CD14-positive monocyte (primary cell): ENCODE measurements around the gene CD200R1. TPM values are rescaled to one million over a fixed set of nuclear protein-coding genes. Genes with fewer than 3 reads are reported as not detected.

Experiments
- DNase-seq, 3 donors: peaks; one replicate each; pipeline ENCODE4 v3.0.0-alpha.2; 2011 to 2022
- H2AFZ ChIP-seq: 2 replicates; pipeline ENCODE4 v1.6.0; 2012; ENCODE audit warnings: mild to moderate bottlenecking, low read depth, low read length, inconsistent platforms; ENCODE audit not compliant: insufficient read depth, poor library complexity, severe bottlenecking
- H3K27ac ChIP-seq, 2 donors: 1 replicate in 1 of 2; 2 replicates in 1 of 2; pipeline ENCODE4 v1.5.1; 2012 to 2013; ENCODE audit warnings: low read length in 2 of 2, control low read depth in 1 of 2, inconsistent platforms in 1 of 2, low read depth in 1 of 2, mild to moderate bottlenecking in 1 of 2
- H3K27me3 ChIP-seq, 2 donors: one replicate each; pipeline versions ENCODE4 v1.6.0 to v1.6.1; 2011 to 2013; ENCODE audit warnings: low read length in 2 of 2; ENCODE audit not compliant: control insufficient read depth in 2 of 2, insufficient read depth in 2 of 2
- H3K36me3 ChIP-seq, 2 donors: replicated peaks in 1 of 2; 1 replicate in 1 of 2; 2 replicates in 1 of 2; pipeline versions ENCODE4 v1.5.1 to v1.6.1; 2012 to 2013; ENCODE audit warnings: low read length in 2 of 2, control low read depth in 1 of 2, inconsistent platforms in 1 of 2, mild to moderate bottlenecking in 1 of 2; ENCODE audit not compliant: insufficient read depth in 2 of 2, control insufficient read depth in 1 of 2
- H3K4me1 ChIP-seq, 2 donors: 1 replicate in 1 of 2; 2 replicates in 1 of 2; pipeline versions ENCODE4 v1.5.1 to v1.6.1; 2012 to 2013; ENCODE audit warnings: low read length in 2 of 2, control low read depth in 1 of 2, inconsistent platforms in 1 of 2, mild to moderate bottlenecking in 1 of 2, moderate library complexity in 1 of 2; ENCODE audit not compliant: insufficient read depth in 2 of 2, control insufficient read depth in 1 of 2
- H3K4me2 ChIP-seq: replicated peaks from 2 replicates; pipeline ENCODE3; 2012; ENCODE audit warnings: low read length, moderate library complexity, mild to moderate bottlenecking; ENCODE audit not compliant: poor library complexity, severe bottlenecking; ENCODE audit errors: extremely low read depth
- H3K4me3 ChIP-seq, 3 experiments: fragments of 200-600 bp in 1 of 3; sonication (generic) in 1 of 3; replicated peaks in 1 of 3; 1 replicate in 2 of 3; 2 replicates in 1 of 3; pipeline ENCODE4 v1.5.1; 2011 to 2013; ENCODE audit warnings: low read length in 3 of 3, mild to moderate bottlenecking in 3 of 3, control low read depth in 2 of 3, low read depth in 2 of 3, inconsistent platforms in 1 of 3, moderate library complexity in 1 of 3
- H3K79me2 ChIP-seq: 2 replicates; pipeline ENCODE4 v1.6.0; 2012; ENCODE audit warnings: mild to moderate bottlenecking, control low read depth, inconsistent platforms, low read length, moderate library complexity; ENCODE audit not compliant: insufficient read depth
- H3K9ac ChIP-seq: 2 replicates; pipeline ENCODE4 v1.6.0; 2017; ENCODE audit warnings: low read length, mild to moderate bottlenecking; ENCODE audit not compliant: insufficient read depth, poor library complexity, severe bottlenecking
- H3K9me3 ChIP-seq, 2 donors: replicated peaks in 1 of 2; 1 replicate in 1 of 2; 2 replicates in 1 of 2; pipeline versions ENCODE4 v1.5.1 to v1.6.1; 2012 to 2013; ENCODE audit warnings: low read length in 2 of 2, control low read depth in 1 of 2; ENCODE audit not compliant: control insufficient read depth in 1 of 2, insufficient read depth in 1 of 2
- H4K20me1 ChIP-seq: 2 replicates; pipeline ENCODE4 v1.6.0; 2012; ENCODE audit warnings: mild to moderate bottlenecking, low read length, control low read depth, moderate library complexity; ENCODE audit not compliant: insufficient read depth
- H3K27ac Mint-ChIP-seq, 7 donors: one replicate each; pipeline ENCODE4 v1.8.0; 2020; ENCODE audit warnings: mild to moderate bottlenecking in 7 of 7, mixed read lengths in 7 of 7, moderate library complexity in 6 of 7, inconsistent platforms in 2 of 7
- H3K27me3 Mint-ChIP-seq, 3 donors: one replicate each; pipeline ENCODE4 v1.8.0; 2021 to 2022; ENCODE audit warnings: low read depth in 3 of 3, mild to moderate bottlenecking in 3 of 3, mixed read lengths in 3 of 3, moderate library complexity in 3 of 3, inconsistent platforms in 1 of 3
- H3K36me3 Mint-ChIP-seq, 2 donors: one replicate each; pipeline ENCODE4 v1.8.0; 2020; ENCODE audit warnings: mixed read lengths in 2 of 2, inconsistent platforms in 1 of 2, mild to moderate bottlenecking in 1 of 2
- H3K4me1 Mint-ChIP-seq: one replicate; pipeline ENCODE4 v1.8.0; 2020; ENCODE audit warnings: mild to moderate bottlenecking, mixed read lengths
- H3K4me3 Mint-ChIP-seq, 2 donors: one replicate each; pipeline ENCODE4 v1.8.0; 2020; ENCODE audit warnings: mild to moderate bottlenecking in 2 of 2, mixed read lengths in 2 of 2, moderate library complexity in 1 of 2
- H3K9me3 Mint-ChIP-seq, 7 donors: one replicate each; pipeline ENCODE4 v1.8.0; 2020 to 2022; ENCODE audit warnings: mixed read lengths in 7 of 7, mild to moderate bottlenecking in 6 of 7, moderate library complexity in 6 of 7, inconsistent platforms in 2 of 7
- WGBS: methylation state at CpG from one replicate; pipeline ENCODE4 v1.1.5; 2013; ENCODE audit warnings: missing lambda C conversion rate; ENCODE audit not compliant: insufficient coverage; 5-methylcytosine and 5-hydroxymethylcytosine counted together
- intact Hi-C, 2 donors: fragments of 100-400 bp; cut with micrococcal nuclease; formaldehyde crosslinking; loops; one replicate each; pipeline versions ENCODE4 v1.15.0 to v1.15.1; 2023
- polyA plus RNA-seq, 3 donors: library from polyadenylated mRNA; depleted of rRNA in 1 of 3; unstranded in 2 of 3; stranded (reverse) in 1 of 3; fragments of 300-500 nt in 2 of 3; fragments of >200 nt in 1 of 3; fragmentation: Illumina TruSeq in 2 of 3; gene quantifications; 1 replicate in 2 of 3; 2 replicates in 1 of 3; pipeline ENCODE4 v1.2.3, GENCODE V29; 2012 to 2021
- TF ChIP-seq, protein P1 (sequence below): fragments of 200-600 bp; IDR thresholded peaks from one replicate; pipeline ENCODE4 v1.8.0; 2022; ENCODE audit warnings: antibody characterized with exemption, mild to moderate bottlenecking

Gene CD200R1
- polyA plus RNA-seq, 3 donors = 1.5 to 9.0 (median 1.6) TPM

DNA sequence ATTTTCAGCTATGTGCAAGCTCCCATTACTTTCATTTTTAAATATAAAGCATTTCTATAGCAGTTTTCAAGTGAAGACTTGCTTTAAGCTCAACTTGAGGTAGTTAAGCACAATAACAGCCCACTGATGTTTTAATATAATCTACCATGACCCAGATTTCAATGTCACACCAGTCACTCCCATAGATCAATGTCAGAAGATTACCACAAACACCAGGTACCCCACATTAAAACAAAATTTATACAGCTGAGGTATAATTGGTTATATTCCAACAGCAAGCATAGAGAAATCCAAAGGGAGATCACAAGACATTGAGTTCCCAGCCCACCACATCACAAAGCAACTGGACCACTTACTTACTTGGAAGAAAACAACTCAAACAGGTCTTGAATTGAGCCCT, 38.7 kb upstream of the CD200R1 start:
- Histone ChIP-seq H3K4me1 (peaks cover 8 to 10% of the 10 kb centered on the region in 2 donors), H4K20me1 (peaks cover 7% of the 10 kb centered on the region), H3K4me3 (no peak overlapping the region), H3K27ac (no peak overlapping the region), H3K4me2 (no peak overlapping the region), H3K9me3 (no peaks in the 10 kb centered on the region), H3K36me3 (peaks cover 74 to 89% of the 10 kb centered on the region in 2 donors), H3K27me3 (no peaks in the 10 kb centered on the region), H3K9ac (no peak overlapping the region), H2AFZ (no peak overlapping the region), H3K79me2 (peaks cover 41% of the 10 kb centered on the region)
- TF ChIP-seq, protein P1, sequence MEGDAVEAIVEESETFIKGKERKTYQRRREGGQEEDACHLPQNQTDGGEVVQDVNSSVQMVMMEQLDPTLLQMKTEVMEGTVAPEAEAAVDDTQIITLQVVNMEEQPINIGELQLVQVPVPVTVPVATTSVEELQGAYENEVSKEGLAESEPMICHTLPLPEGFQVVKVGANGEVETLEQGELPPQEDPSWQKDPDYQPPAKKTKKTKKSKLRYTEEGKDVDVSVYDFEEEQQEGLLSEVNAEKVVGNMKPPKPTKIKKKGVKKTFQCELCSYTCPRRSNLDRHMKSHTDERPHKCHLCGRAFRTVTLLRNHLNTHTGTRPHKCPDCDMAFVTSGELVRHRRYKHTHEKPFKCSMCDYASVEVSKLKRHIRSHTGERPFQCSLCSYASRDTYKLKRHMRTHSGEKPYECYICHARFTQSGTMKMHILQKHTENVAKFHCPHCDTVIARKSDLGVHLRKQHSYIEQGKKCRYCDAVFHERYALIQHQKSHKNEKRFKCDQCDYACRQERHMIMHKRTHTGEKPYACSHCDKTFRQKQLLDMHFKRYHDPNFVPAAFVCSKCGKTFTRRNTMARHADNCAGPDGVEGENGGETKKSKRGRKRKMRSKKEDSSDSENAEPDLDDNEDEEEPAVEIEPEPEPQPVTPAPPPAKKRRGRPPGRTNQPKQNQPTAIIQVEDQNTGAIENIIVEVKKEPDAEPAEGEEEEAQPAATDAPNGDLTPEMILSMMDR = no peak
- peaks cover 68 to 79% of the 10 kb centered on the region in 2 donors for H3K36me3 Mint-ChIP-seq
- intact Hi-C loops = no loop called here
- peak overlapping the region in 1 of 7 donors; percentile 1 for H3K27ac Mint-ChIP-seq
- H3K4me3 Mint-ChIP-seq = no peak overlapping the region
- DNase-seq = no peak
- no peaks in the 10 kb centered on the region for H3K27me3 Mint-ChIP-seq
- no peaks in the 10 kb centered on the region for H3K9me3 Mint-ChIP-seq
- peaks cover 17% of the 10 kb centered on the region for H3K4me1 Mint-ChIP-seq

DNA sequence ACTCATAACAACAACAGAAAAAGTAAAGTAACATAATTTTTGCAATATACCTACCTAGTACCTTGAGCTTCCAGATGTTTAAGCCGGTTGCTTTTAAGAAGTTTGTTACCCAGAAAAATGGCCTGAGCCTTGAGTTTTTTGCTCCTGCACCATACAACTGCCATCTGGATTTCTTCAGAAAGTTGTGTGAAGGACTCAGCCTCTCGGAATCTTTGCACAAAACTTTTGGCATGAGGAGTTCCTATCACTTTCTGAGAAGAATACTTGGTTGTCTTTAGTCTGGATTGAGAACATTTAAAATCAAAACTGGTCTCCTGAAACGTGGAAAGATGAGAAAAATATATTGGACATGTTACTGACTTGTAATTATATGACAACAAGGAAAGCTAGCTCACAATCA, 33.2 kb upstream of the CD200R1 start:
- no peak overlapping the region for H3K4me3 Mint-ChIP-seq
- no peak overlapping the region for H3K9ac ChIP-seq
- no peak overlapping the region for H2AFZ ChIP-seq
- H3K4me1 ChIP-seq = no peaks in the 10 kb centered on the region
- H3K36me3 Mint-ChIP-seq = peaks cover 88 to 94% of the 10 kb centered on the region in 2 donors
- H3K4me2 ChIP-seq = no peak overlapping the region
- H3K27ac ChIP-seq = no peak overlapping the region
- H3K4me3 ChIP-seq = no peak overlapping the region
- peaks cover 9% of the 10 kb centered on the region for H4K20me1 ChIP-seq
- no peaks in the 10 kb centered on the region for H3K9me3 Mint-ChIP-seq
- no peak overlapping the region for H3K27ac Mint-ChIP-seq
- no peaks in the 10 kb centered on the region for H3K27me3 ChIP-seq
- no peak for DNase-seq
- peaks cover 3% of the 10 kb centered on the region for H3K79me2 ChIP-seq
- TF ChIP-seq, protein P1 = no peak
- H3K9me3 ChIP-seq = no peaks in the 10 kb centered on the region
- H3K27me3 Mint-ChIP-seq = peaks cover 0 to 1% (median 0%) of the 10 kb centered on the region in 3 donors
- H3K4me1 Mint-ChIP-seq = peaks cover 2% of the 10 kb centered on the region
- peaks cover 96 to 100% of the 10 kb centered on the region in 2 donors for H3K36me3 ChIP-seq
- intact Hi-C loops = no loop called here
- 94% methylated on average over 2 of the region's 3 CpGs for WGBS
